K562 (cell line): Measurements from ENCODE around the gene CEMP1. TPM values are rescaled to one million over a fixed set of nuclear protein-coding genes. Genes with fewer than 3 reads are reported as not detected.

Experiments
- ATAC-seq: fragments of 200-7000 bp; cut with Tn5 transposase; 3 replicates; pipeline ENCODE4 v1.9.1; 2020; ENCODE audit warnings: moderate library complexity
- BruUV-seq: library from RNA; stranded (reverse); fragments of 400-500 nt; replicated peaks from 2 replicates; lab custom pipeline; 2021; lab: Mats Ljungman, UMichigan
- CTCF ChIA-PET: fragments of 300-600 bp; formaldehyde crosslinking; extraction: SDS; loops from one replicate; lab custom pipeline; 2021; ENCODE audit warnings: low intra/inter-chr PET ratio; lab: Yijun Ruan, JAX
- POLR2A ChIA-PET: fragments of 300-600, 350-650 bp; sonication (Branson Sonifier 250); formaldehyde crosslinking; extraction: SDS; loops from one replicate; lab custom pipeline; 2021; ENCODE audit warnings: antibody characterized with exemption, inconsistent platforms; lab: Yijun Ruan, JAX
- DNase-seq, 4 experiments: peaks; one replicate each; pipeline versions ENCODE4 v3.0.0 to v3.0.0-alpha.2; 2011 to 2018; ENCODE audit warnings: low spot score in 3 of 4, mixed read lengths in 3 of 4; ENCODE audit errors: extremely low read depth in 1 of 4
- FAIRE-seq: peaks from 2 replicates; lab custom pipeline; 2011; peaks lifted over from hg19 to GRCh38; lab: Jason Lieb, UNC
- H2AFZ ChIP-seq: 2 replicates; pipeline ENCODE4 v1.6.0; 2011; ENCODE audit warnings: low read depth, low read length, control low read depth, inconsistent platforms
- H3K27ac ChIP-seq: fragments of 200-600 bp; 3 replicates; pipeline ENCODE4 v1.8.0; 2011; ENCODE audit warnings: low read depth, mild to moderate bottlenecking, control low read depth, inconsistent platforms, low read length, moderate library complexity, mixed read lengths; ENCODE audit errors: extremely low read depth
- H3K27me3 ChIP-seq, 2 experiments: fragments of 300-600 bp in 1 of 2; 2 replicates in 1 of 2; 3 replicates in 1 of 2; pipeline versions ENCODE4 v1.6.0 to v1.8.0; 2011; ENCODE audit warnings: inconsistent platforms in 2 of 2, low read length in 2 of 2, mild to moderate bottlenecking in 1 of 2, mixed read lengths in 1 of 2, moderate library complexity in 1 of 2; ENCODE audit not compliant: control insufficient read depth in 2 of 2, insufficient read depth in 2 of 2
- H3K36me3 ChIP-seq: fragments of 300-600 bp; 3 replicates; pipeline ENCODE4 v1.8.0; 2011; ENCODE audit warnings: mild to moderate bottlenecking, low read length, inconsistent platforms; ENCODE audit not compliant: control insufficient read depth, insufficient read depth
- H3K4me1 ChIP-seq, 2 experiments: fragments of 200-600 bp in 1 of 2; replicated peaks in 1 of 2; 2 replicates in 1 of 2; 3 replicates in 1 of 2; pipeline versions ENCODE4 v1.5.1 to v1.8.0; 2011; ENCODE audit warnings: inconsistent platforms in 2 of 2, low read length in 2 of 2, mild to moderate bottlenecking in 1 of 2, mixed read lengths in 1 of 2, moderate library complexity in 1 of 2; ENCODE audit not compliant: control insufficient read depth in 2 of 2, insufficient read depth in 2 of 2
- H3K4me2 ChIP-seq: 2 replicates; pipeline ENCODE4 v1.6.1; 2011; ENCODE audit warnings: low read length, control low read depth, inconsistent platforms, mixed read lengths; ENCODE audit not compliant: insufficient read depth
- H3K4me3 ChIP-seq: fragments of 200-600 bp; sonication (generic), shearing (Covaris generic); 2 replicates; pipeline ENCODE4 v1.5.1; 2016; ENCODE audit warnings: control low read depth, inconsistent platforms
- H3K79me2 ChIP-seq: fragments of 200-600 bp; 3 replicates; pipeline ENCODE4 v1.8.0; 2011; ENCODE audit warnings: low read length, inconsistent platforms; ENCODE audit not compliant: control insufficient read depth, insufficient read depth
- H3K9ac ChIP-seq, 2 experiments: 2 replicates each; pipeline versions ENCODE4 v1.6.0 to v1.6.1; 2011; ENCODE audit warnings: low read depth in 2 of 2, low read length in 2 of 2, control low read depth in 1 of 2, inconsistent platforms in 1 of 2, mild to moderate bottlenecking in 1 of 2, mixed read lengths in 1 of 2; ENCODE audit not compliant: insufficient read depth in 1 of 2
- H3K9me1 ChIP-seq: one replicate; pipeline ENCODE4 v1.6.0; 2011; ENCODE audit warnings: inconsistent platforms, mild to moderate bottlenecking, low read length, moderate library complexity; ENCODE audit not compliant: control insufficient read depth, insufficient read depth
- H3K9me3 ChIP-seq: replicated peaks from 2 replicates; pipeline ENCODE4 v1.5.1; 2011; ENCODE audit warnings: low read depth, low read length, inconsistent platforms; ENCODE audit not compliant: control insufficient read depth, insufficient read depth
- H4K20me1 ChIP-seq: replicated peaks from 2 replicates; pipeline ENCODE4 v1.6.1; 2011; ENCODE audit warnings: low read length, inconsistent platforms, mixed read lengths; ENCODE audit not compliant: control insufficient read depth, insufficient read depth
- ATF7 ChIP-seq: fragments of 450-650 bp; IDR thresholded peaks from 2 replicates; pipeline ENCODE4 v1.7.1; 2014; ENCODE audit warnings: mild to moderate bottlenecking, moderate library complexity
- BACH1 ChIP-seq: fragments of 200-800 bp; sonication (Bioruptor generic); IDR thresholded peaks from 2 replicates; pipeline ENCODE4 v1.6.1; 2016; ENCODE audit warnings: missing genetic modification characterization, missing compliant biosample characterization
- CBFA2T2 ChIP-seq: fragments of 450-650 bp; conservative IDR thresholded peaks from 2 replicates; pipeline ENCODE4 v1.6.1; 2017; ENCODE audit warnings: mild to moderate bottlenecking
- CC2D1A ChIP-seq: fragments of 450-650 bp; IDR thresholded peaks from 2 replicates; pipeline ENCODE4 v1.6.1; 2017; ENCODE audit warnings: mild to moderate bottlenecking
- CREB1 ChIP-seq, 2 experiments: sonication (generic) in 1 of 2; formaldehyde crosslinking in 1 of 2; IDR thresholded peaks; 2 replicates each; pipeline versions ENCODE4 v1.6.1 to v1.8.0; 2012 to 2022; ENCODE audit warnings: inconsistent platforms in 1 of 2, mild to moderate bottlenecking in 1 of 2, missing genetic modification reagents in 1 of 2, moderate library complexity in 1 of 2
- DPF2 ChIP-seq: fragments of 450-650 bp; IDR thresholded peaks from 2 replicates; pipeline ENCODE4 v1.6.1; 2016
- ELF2 ChIP-seq: fragments of 250-450 bp; sonication (Bioruptor Pico); IDR thresholded peaks from 2 replicates; pipeline ENCODE4 v1.5.0; 2021; ENCODE audit warnings: mild to moderate bottlenecking
- ETS2 ChIP-seq: IDR thresholded peaks from 2 replicates; pipeline ENCODE4 v1.6.1; 2016; ENCODE audit warnings: borderline replicate concordance, missing genetic modification characterization, mild to moderate bottlenecking, moderate library complexity, missing compliant biosample characterization; ENCODE audit not compliant: poor library complexity, severe bottlenecking
- HMBOX1 ChIP-seq: sonication (generic); IDR thresholded peaks from 2 replicates; pipeline ENCODE4 v1.6.1; 2016
- MTA1 ChIP-seq: fragments of 450-650 bp; IDR thresholded peaks from 2 replicates; pipeline ENCODE4 v1.6.1; 2017; ENCODE audit warnings: borderline replicate concordance
- MXD1 ChIP-seq: fragments of 250-450 bp; sonication (Bioruptor Pico); IDR thresholded peaks from 2 replicates; pipeline ENCODE4 v1.8.0; 2021; ENCODE audit warnings: borderline replicate concordance, mild to moderate bottlenecking, moderate library complexity; ENCODE audit not compliant: poor library complexity, severe bottlenecking
- NCOA2 ChIP-seq, 2 experiments: fragments of 450-650 bp; IDR thresholded peaks; 2 replicates each; pipeline ENCODE4 v1.6.1; 2018; ENCODE audit warnings: mild to moderate bottlenecking in 2 of 2, moderate library complexity in 1 of 2; ENCODE audit not compliant: partially characterized antibody in 2 of 2
- NR2C2 ChIP-seq, 2 experiments: fragments of 200-800 bp in 1 of 2; sonication (Bioruptor generic) in 1 of 2; sonication (generic) in 1 of 2; formaldehyde crosslinking in 1 of 2; IDR thresholded peaks; 2 replicates each; pipeline versions ENCODE4 v1.6.1 to v1.8.0; 2016 to 2022; ENCODE audit warnings: mild to moderate bottlenecking in 1 of 2, missing compliant biosample characterization in 1 of 2, missing genetic modification characterization in 1 of 2, missing genetic modification reagents in 1 of 2
- PPARD ChIP-seq: fragments of 250-450 bp; sonication (Bioruptor Pico); IDR thresholded peaks from 2 replicates; pipeline ENCODE4 v1.8.0; 2022; ENCODE audit warnings: inconsistent platforms, mild to moderate bottlenecking, moderate library complexity
- SMARCB1 ChIP-seq: IDR thresholded peaks from 2 replicates; pipeline ENCODE4 v1.6.1; 2011; ENCODE audit warnings: improper control_type of control experiment, low read depth; ENCODE audit not compliant: insufficient read length
- TFAP4 ChIP-seq: sonication (generic); formaldehyde crosslinking; IDR thresholded peaks from 2 replicates; pipeline ENCODE4 v1.8.0; 2022; ENCODE audit warnings: missing genetic modification reagents, mild to moderate bottlenecking, moderate library complexity, borderline replicate concordance
- ZNF165 ChIP-seq: fragments of 250-450 bp; sonication (Bioruptor Pico); IDR thresholded peaks from 2 replicates; pipeline ENCODE4 v1.4.0; 2020; ENCODE audit warnings: borderline replicate concordance
- WGBS: fragments of 100-300 bp; shearing (Covaris generic); methylation state at CpG from one replicate; pipeline ENCODE4 v1.1.6; 2016; ENCODE audit warnings: low coverage, mixed read lengths; ENCODE audit not compliant: insufficient coverage; ENCODE audit errors: missing lambda C conversion rate; 5-methylcytosine and 5-hydroxymethylcytosine counted together
- in situ Hi-C: fragments of 300-500 bp; cut with MboI; formaldehyde crosslinking; loops from 4 replicates; pipeline ENCODE4 v1.15.0; 2018; ENCODE audit warnings: inconsistent platforms, mixed read lengths
- intact Hi-C: fragments of 100-400 bp; cut with micrococcal nuclease; formaldehyde crosslinking; loops from 2 replicates; pipeline ENCODE4 v1.14.2; 2022
- polyA plus RNA-seq, 8 experiments: library from polyadenylated mRNA; depleted of rRNA in 4 of 8; stranded (reverse) in 5 of 8; unstranded in 3 of 8; fragments of >200 nt; fragmentation: Nextera tagmentation in 2 of 8; fragmentation: Illumina TruSeq in 1 of 8; extraction: Ambion mirVana in 2 of 8; extraction: Trizol in 1 of 8; gene quantifications; 2 replicates each; pipeline versions ENCODE4 v1.2.1 to v1.2.3, GENCODE V29; 2011 to 2014; ENCODE audit warnings: inconsistent platforms in 1 of 8, missing spikeins in 1 of 8
- total RNA-seq, 7 experiments: library from RNA; depleted of rRNA in 6 of 7; stranded (reverse); fragments of >200 nt in 6 of 7; fragmentation: Illumina TruSeq in 2 of 7; extraction: Trizol in 2 of 7; gene quantifications; 2 replicates each; pipeline versions ENCODE4 v1.2.1 to v1.2.3, GENCODE V29; 2011 to 2021; ENCODE audit warnings: low replicate concordance in 1 of 7

CEMP1 gene
- total and polyA plus RNA-seq, 9 of the 15 experiments (the other 6 are each of a cell fraction or from before 2014, with no cell fraction given): 0.05 to 0.45 TPM; not detected in 7

GRCh38 chr16:2499454-2499853, 31.8 kb downstream of the CEMP1 start:
- BruUV-seq: no TSS peak
- FAIRE-seq: no peak
- peaks cover 20 to 76% of the 10 kb centered on the region in 2 experiments for H3K4me1 ChIP-seq
- no peak for TF ChIP-seq PPARD (CRISPR knock-in tag)
- TF ChIP-seq ELF2 (CRISPR knock-in tag): no peak
- no peak for TF ChIP-seq CC2D1A
- no peak for TF ChIP-seq TFAP4 (CRISPR knock-in tag)
- no peak for TF ChIP-seq NR2C2 (CRISPR knock-in tag; IDR thresholded peaks at IDR 0.05)
- no peak for TF ChIP-seq NR2C2 (tag; IDR thresholded peaks at IDR 0.05)
- no peak for TF ChIP-seq SMARCB1
- no peak for TF ChIP-seq BACH1 (tag)
- TF ChIP-seq ETS2 (tag): no peak
- TF ChIP-seq NCOA2 (IDR thresholded peaks at IDR 0.05; ENCODE audit: partially characterized antibody in 2 of 2): no peak
- no peak for TF ChIP-seq HMBOX1
- no peak for TF ChIP-seq MTA1
- no peak for TF ChIP-seq CBFA2T2
- TF ChIP-seq MXD1: no peak
- TF ChIP-seq ATF7: no peak
- TF ChIP-seq CREB1 (IDR thresholded peaks at IDR 0.05): no peak
- no peak for TF ChIP-seq CREB1 (CRISPR knock-in tag; IDR thresholded peaks at IDR 0.05)
- no peak for TF ChIP-seq ZNF165 (CRISPR knock-in tag)
- no peak for TF ChIP-seq DPF2

More at GRCh38 chr16:2499454-2499853, 31.8 kb downstream of the CEMP1 start:
- CTCF ChIA-PET: interaction anchor here (0.9 to 1.0 kb wide), 2 partner anchors 159 to 202 kb away, joined by 3 read pairs; no protein-coding TSS in a partner anchor
- Histone ChIP-seq H3K4me3 (no peak overlapping the region), H3K9ac (no peak overlapping the region; a peak in 1 of 4 replicates), H3K36me3 (peaks cover 66% of the 10 kb centered on the region; the same call in 2 of the 3 replicates), H4K20me1 (peaks cover 9% of the 10 kb centered on the region), H3K4me2 (no peak overlapping the region), H3K9me3 (no peaks in the 10 kb centered on the region), H3K27ac (no peak overlapping the region), H2AFZ (no peak overlapping the region), H3K79me2 (peaks cover 19% of the 10 kb centered on the region), H3K27me3 (no peaks in the 10 kb centered on the region), H3K9me1 (no peaks in the 10 kb centered on the region)
- 93% methylated on average over 4 of the region's 6 CpGs for WGBS
- in situ Hi-C loops: no loop called here
- no peak for DNase-seq
- POLR2A ChIA-PET: no interaction called here
- intact Hi-C loops: loop anchor here (5.0 kb wide), 1 partner anchor 302 kb away; the partner anchor contains the start of gene CASKIN1
- ATAC-seq: no peak
